HepG2 (cell line): Measurements from ENCODE around the gene CENATAC. TPM values are rescaled to one million over a fixed set of nuclear protein-coding genes. Genes with fewer than 3 reads are reported as not detected.

Experiments used
- ATF1 ChIP-seq: IDR thresholded peaks from 2 replicates; pipeline ENCODE4 v1.6.1; 2016; ENCODE audit warnings: mild to moderate bottlenecking, control low read depth
- CEBPG ChIP-seq: IDR thresholded peaks from 2 replicates; pipeline ENCODE4 v1.6.1; 2016
- FOXA1 ChIP-seq, 2 experiments: fragments of 450-650 bp in 1 of 2; sonication (generic) in 1 of 2; formaldehyde crosslinking in 1 of 2; IDR thresholded peaks; 2 replicates each; pipeline versions ENCODE4 v1.4.0 to v1.6.1; 2016 to 2020; ENCODE audit warnings: missing genetic modification reagents in 1 of 2
- GATAD2A ChIP-seq: IDR thresholded peaks from 2 replicates; pipeline ENCODE4 v1.6.1; 2016
- MEIS1 ChIP-seq: sonication (generic); formaldehyde crosslinking; IDR thresholded peaks from 2 replicates; pipeline ENCODE4 v1.9.0; 2021; ENCODE audit warnings: mild to moderate bottlenecking, missing genetic modification reagents, moderate library complexity, borderline replicate concordance
- REXO4 ChIP-seq: sonication (generic); formaldehyde crosslinking; IDR thresholded peaks from 2 replicates; pipeline ENCODE4 v1.8.0; 2022; ENCODE audit warnings: missing genetic modification reagents, mild to moderate bottlenecking, borderline replicate concordance
- RFX1 ChIP-seq: fragments of 450-650 bp; IDR thresholded peaks from 2 replicates; pipeline ENCODE4 v1.6.1; 2017
- SMAD9 ChIP-seq: sonication (generic); formaldehyde crosslinking; IDR thresholded peaks from 2 replicates; pipeline ENCODE4 v1.5.1; 2020; ENCODE audit warnings: mild to moderate bottlenecking, missing genetic modification reagents
- SNRNP70 ChIP-seq: fragments of 200-400 bp; formaldehyde crosslinking; IDR thresholded peaks from 2 replicates; pipeline ENCODE4 v1.6.1; 2017; ENCODE audit warnings: mild to moderate bottlenecking, low read depth, low read length, moderate library complexity
- SRY ChIP-seq: sonication (generic); formaldehyde crosslinking; IDR thresholded peaks from 2 replicates; pipeline ENCODE4 v1.8.0; 2022; ENCODE audit warnings: mild to moderate bottlenecking, missing genetic modification reagents
- TSC22D2 ChIP-seq: sonication (generic); formaldehyde crosslinking; IDR thresholded peaks from 2 replicates; pipeline ENCODE4 v1.5.1; 2020; ENCODE audit warnings: missing genetic modification reagents, mild to moderate bottlenecking, borderline replicate concordance
- U2AF2 ChIP-seq: fragments of 200-400 bp; formaldehyde crosslinking; IDR thresholded peaks from 2 replicates; pipeline ENCODE4 v1.6.1; 2017; ENCODE audit warnings: low read depth, mild to moderate bottlenecking, low read length
- YEATS4 ChIP-seq: sonication (generic); formaldehyde crosslinking; IDR thresholded peaks from 2 replicates; pipeline ENCODE4 v1.4.0; 2020; ENCODE audit warnings: missing genetic modification reagents, borderline replicate concordance
- ZNF224 ChIP-seq: sonication (generic); formaldehyde crosslinking; IDR thresholded peaks from 2 replicates; pipeline ENCODE4 v1.5.0; 2020; ENCODE audit warnings: mild to moderate bottlenecking, missing genetic modification reagents
- ZNF460 ChIP-seq: sonication (generic); formaldehyde crosslinking; IDR thresholded peaks from 2 replicates; pipeline ENCODE4 v1.5.1; 2020; ENCODE audit warnings: missing genetic modification reagents, mild to moderate bottlenecking, borderline replicate concordance
- ZNF530 ChIP-seq: sonication (generic); formaldehyde crosslinking; IDR thresholded peaks from 2 replicates; pipeline ENCODE4 v1.5.0; 2020; ENCODE audit warnings: low read depth, mild to moderate bottlenecking, missing genetic modification reagents
- ZNF83 ChIP-seq: sonication (generic); formaldehyde crosslinking; IDR thresholded peaks from 2 replicates; pipeline ENCODE4 v1.4.0; 2020; ENCODE audit warnings: missing genetic modification reagents, mild to moderate bottlenecking, borderline replicate concordance
- polyA plus RNA-seq, 8 experiments: library from polyadenylated mRNA; depleted of rRNA in 3 of 8; stranded (reverse) in 7 of 8; unstranded in 1 of 8; fragments of >200 nt; fragmentation: Illumina TruSeq in 4 of 8; extraction: Trizol in 4 of 8; gene quantifications; 2 replicates each; pipeline versions ENCODE4 v1.2.1 to v1.2.3, GENCODE V29; 2011 to 2016; ENCODE audit warnings: low read depth in 4 of 8, missing spikeins in 1 of 8, mixed read lengths in 1 of 8; ENCODE audit not compliant: insufficient read depth in 1 of 8
- total RNA-seq, 5 experiments: library from RNA; depleted of rRNA; stranded (reverse); fragments of >200 nt; fragmentation: Illumina TruSeq; extraction: Trizol; gene quantifications; 2 replicates each; pipeline ENCODE4 v1.2.3, GENCODE V29; 2016; ENCODE audit warnings: low read depth in 1 of 5
- TF ChIP-seq, protein P1 (sequence below): sonication (generic); formaldehyde crosslinking; IDR thresholded peaks from 2 replicates; pipeline ENCODE4 v1.5.0; 2020; ENCODE audit warnings: missing genetic modification reagents
- TF ChIP-seq, protein P2 (sequence below): sonication (generic); formaldehyde crosslinking; IDR thresholded peaks from 2 replicates; pipeline ENCODE4 v1.4.0; 2020; ENCODE audit warnings: missing genetic modification reagents
- TF ChIP-seq, protein P3 (sequence below): sonication (generic); formaldehyde crosslinking; IDR thresholded peaks from 2 replicates; pipeline ENCODE4 v1.9.0; 2021; ENCODE audit warnings: missing genetic modification reagents, mild to moderate bottlenecking, borderline replicate concordance
- TF ChIP-seq, protein P4 (sequence below): sonication (generic); formaldehyde crosslinking; IDR thresholded peaks from 2 replicates; pipeline ENCODE4 v1.4.0; 2020; ENCODE audit warnings: missing genetic modification reagents
- TF ChIP-seq, protein P5 (sequence below): sonication (generic); formaldehyde crosslinking; IDR thresholded peaks from 2 replicates; pipeline ENCODE4 v1.8.1; 2023; ENCODE audit warnings: mild to moderate bottlenecking, missing genetic modification reagents, borderline replicate concordance

Gene CENATAC
- total and polyA plus RNA-seq, 2 of the 13 experiments (the other 11 are each of a cell fraction or from before 2014, with no cell fraction given): 21.7 to 25.0 TPM

DNA sequence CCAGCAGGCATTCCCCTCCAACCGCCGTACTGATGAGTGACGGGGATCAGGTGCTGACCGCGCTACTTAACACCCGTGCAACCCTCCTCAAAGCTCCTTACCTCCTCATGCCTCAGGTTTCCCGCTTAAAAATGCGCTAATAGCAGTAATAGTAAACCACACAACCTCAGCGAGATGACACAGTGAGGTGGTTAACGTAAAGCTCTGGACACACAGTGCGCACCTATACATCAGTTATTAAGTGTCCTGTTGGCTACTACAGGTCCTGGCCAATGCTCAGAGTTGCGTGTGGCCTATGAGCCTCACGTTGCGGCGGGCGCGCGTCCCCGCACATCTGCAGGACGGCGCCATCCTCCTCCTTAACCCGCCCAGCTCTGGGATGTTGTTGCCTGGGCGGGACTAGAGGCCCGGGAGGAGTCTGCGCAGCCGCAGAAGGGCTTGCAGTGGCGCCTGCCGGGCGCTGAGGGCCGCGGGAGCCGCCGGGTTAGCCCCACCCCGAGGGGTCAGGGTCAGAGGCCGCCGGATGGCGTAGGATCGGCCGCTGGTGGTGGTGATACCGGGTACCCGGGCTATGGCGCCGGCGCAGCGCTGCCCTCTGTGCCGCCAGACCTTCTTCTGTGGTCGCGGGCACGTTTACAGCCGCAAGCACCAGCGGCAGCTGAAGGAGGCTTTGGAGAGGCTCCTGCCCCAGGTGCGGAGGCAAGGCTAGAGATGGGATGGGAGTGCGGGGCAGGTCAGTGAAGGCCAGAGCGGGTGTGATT lies at the start of gene CENATAC (continued):
- TF ChIP-seq SNRNP70 (no peak), YEATS4 (CRISPR knock-in tag) (peak; percentile 65; the same call in 1 of the 2 replicates), GATAD2A (CRISPR knock-in tag) (peak; percentile 68), TSC22D2 (CRISPR knock-in tag) (0 out of 2 replicates have a peak, but pooled peaks have one; percentile 22), FOXA1 (IDR thresholded peaks at IDR 0.05) (no peak), FOXA1 (CRISPR knock-in tag; IDR thresholded peaks at IDR 0.05) (0 out of 2 replicates have a peak, but pooled peaks have one; percentile 22), RFX1 (no peak), SRY (CRISPR knock-in tag) (0 out of 2 replicates have a peak, but pooled peaks have one; percentile 30), CEBPG (CRISPR knock-in tag) (no peak; the same call in 1 of the 2 replicates), ZNF83 (CRISPR knock-in tag) (no peak), ZNF460 (no peak), REXO4 (CRISPR knock-in tag) (no peak), ATF1 (CRISPR knock-in tag) (no peak; the same call in 1 of the 2 replicates), MEIS1 (CRISPR knock-in tag) (no peak), ZNF530 (no peak), U2AF2 (no peak), ZNF224 (CRISPR knock-in tag) (peak; percentile 98), SMAD9 (CRISPR knock-in tag) (peak; percentile 65; the same call in 1 of the 2 replicates)
- TF ChIP-seq, protein P1, sequence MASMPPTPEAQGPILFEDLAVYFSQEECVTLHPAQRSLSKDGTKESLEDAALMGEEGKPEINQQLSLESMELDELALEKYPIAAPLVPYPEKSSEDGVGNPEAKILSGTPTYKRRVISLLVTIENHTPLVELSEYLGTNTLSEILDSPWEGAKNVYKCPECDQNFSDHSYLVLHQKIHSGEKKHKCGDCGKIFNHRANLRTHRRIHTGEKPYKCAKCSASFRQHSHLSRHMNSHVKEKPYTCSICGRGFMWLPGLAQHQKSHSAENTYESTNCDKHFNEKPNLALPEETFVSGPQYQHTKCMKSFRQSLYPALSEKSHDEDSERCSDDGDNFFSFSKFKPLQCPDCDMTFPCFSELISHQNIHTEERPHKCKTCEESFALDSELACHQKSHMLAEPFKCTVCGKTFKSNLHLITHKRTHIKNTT (CRISPR knock-in tag): no peak
- TF ChIP-seq, protein P2, sequence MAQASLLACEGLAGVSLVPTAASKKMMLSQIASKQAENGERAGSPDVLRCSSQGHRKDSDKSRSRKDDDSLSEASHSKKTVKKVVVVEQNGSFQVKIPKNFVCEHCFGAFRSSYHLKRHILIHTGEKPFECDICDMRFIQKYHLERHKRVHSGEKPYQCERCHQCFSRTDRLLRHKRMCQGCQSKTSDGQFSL (CRISPR knock-in tag): no peak
- TF ChIP-seq, protein P3, sequence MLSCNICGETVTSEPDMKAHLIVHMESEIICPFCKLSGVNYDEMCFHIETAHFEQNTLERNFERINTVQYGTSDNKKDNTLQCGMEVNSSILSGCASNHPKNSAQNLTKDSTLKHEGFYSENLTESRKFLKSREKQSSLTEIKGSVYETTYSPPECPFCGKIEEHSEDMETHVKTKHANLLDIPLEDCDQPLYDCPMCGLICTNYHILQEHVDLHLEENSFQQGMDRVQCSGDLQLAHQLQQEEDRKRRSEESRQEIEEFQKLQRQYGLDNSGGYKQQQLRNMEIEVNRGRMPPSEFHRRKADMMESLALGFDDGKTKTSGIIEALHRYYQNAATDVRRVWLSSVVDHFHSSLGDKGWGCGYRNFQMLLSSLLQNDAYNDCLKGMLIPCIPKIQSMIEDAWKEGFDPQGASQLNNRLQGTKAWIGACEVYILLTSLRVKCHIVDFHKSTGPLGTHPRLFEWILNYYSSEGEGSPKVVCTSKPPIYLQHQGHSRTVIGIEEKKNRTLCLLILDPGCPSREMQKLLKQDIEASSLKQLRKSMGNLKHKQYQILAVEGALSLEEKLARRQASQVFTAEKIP (CRISPR knock-in tag): no peak
- TF ChIP-seq, protein P4, sequence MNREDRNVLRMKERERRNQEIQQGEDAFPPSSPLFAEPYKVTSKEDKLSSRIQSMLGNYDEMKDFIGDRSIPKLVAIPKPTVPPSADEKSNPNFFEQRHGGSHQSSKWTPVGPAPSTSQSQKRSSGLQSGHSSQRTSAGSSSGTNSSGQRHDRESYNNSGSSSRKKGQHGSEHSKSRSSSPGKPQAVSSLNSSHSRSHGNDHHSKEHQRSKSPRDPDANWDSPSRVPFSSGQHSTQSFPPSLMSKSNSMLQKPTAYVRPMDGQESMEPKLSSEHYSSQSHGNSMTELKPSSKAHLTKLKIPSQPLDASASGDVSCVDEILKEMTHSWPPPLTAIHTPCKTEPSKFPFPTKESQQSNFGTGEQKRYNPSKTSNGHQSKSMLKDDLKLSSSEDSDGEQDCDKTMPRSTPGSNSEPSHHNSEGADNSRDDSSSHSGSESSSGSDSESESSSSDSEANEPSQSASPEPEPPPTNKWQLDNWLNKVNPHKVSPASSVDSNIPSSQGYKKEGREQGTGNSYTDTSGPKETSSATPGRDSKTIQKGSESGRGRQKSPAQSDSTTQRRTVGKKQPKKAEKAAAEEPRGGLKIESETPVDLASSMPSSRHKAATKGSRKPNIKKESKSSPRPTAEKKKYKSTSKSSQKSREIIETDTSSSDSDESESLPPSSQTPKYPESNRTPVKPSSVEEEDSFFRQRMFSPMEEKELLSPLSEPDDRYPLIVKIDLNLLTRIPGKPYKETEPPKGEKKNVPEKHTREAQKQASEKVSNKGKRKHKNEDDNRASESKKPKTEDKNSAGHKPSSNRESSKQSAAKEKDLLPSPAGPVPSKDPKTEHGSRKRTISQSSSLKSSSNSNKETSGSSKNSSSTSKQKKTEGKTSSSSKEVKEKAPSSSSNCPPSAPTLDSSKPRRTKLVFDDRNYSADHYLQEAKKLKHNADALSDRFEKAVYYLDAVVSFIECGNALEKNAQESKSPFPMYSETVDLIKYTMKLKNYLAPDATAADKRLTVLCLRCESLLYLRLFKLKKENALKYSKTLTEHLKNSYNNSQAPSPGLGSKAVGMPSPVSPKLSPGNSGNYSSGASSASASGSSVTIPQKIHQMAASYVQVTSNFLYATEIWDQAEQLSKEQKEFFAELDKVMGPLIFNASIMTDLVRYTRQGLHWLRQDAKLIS (CRISPR knock-in tag): no peak
- TF ChIP-seq, protein P5, sequence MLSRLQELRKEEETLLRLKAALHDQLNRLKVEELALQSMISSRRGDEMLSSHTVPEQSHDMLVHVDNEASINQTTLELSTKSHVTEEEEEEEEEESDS (CRISPR knock-in tag): no peak
